GM10266 (cell line): Measurements from ENCODE around the gene TPSD1.

Experiments used
- DNase-seq: peaks from one replicate; pipeline ENCODE4 v3.0.0; 2012; ENCODE audit errors: extremely low spot score
- CTCF ChIP-seq: IDR thresholded peaks from 2 replicates; pipeline ENCODE4 v1.5.1; 2012; ENCODE audit warnings: mild to moderate bottlenecking, low read depth; ENCODE audit not compliant: control insufficient read depth, insufficient read depth; ENCODE audit errors: missing control alignments

Gene TPSD1

DNA sequence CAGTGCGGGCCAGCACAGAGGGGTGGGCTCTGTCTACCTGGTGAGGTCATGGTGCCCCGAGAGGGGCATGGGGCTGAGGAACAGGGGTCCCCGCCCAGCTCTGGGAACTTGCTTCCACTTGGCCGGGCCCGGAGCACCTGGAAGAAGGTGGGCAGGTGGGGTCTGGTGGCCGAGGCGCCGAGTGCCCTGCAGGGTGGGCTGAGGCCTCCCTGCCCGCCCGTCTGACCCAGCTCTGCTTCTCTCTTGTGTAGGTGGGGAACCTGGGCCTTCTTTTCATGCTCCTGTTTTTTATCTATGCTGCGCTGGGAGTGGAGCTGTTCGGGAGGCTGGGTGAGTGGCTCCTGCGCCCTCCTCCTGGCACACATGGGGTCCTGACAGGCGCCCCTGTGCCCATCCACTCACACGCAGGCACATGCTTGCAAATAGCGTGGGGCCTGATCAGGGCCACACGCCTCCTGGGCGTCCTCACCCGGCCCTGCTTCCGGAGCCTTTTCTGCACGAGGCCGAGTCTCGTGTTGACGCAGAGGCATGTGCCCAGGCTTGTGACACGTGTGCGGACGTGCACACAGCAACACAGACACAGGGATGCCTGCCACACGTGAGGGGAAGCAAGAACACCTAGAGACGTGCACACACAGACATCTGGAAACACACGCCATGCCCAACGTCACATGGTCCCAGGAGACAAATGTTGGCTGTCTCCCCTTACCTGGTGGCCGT lies 39.0 kb upstream of the TPSD1 start:
- no peak for TF ChIP-seq CTCF
- no peak for DNase-seq

- DNase-seq, result no peak
- TF ChIP-seq CTCF, result no peak
Measured at GRCh38 chr16:1217526-1217925, 38.3 kb upstream of the TPSD1 start.

- no peak for DNase-seq
- TF ChIP-seq CTCF, result no peak
Measured at GRCh38 chr16:1218061-1218929, 37.6 kb upstream of the TPSD1 start.

DNA sequence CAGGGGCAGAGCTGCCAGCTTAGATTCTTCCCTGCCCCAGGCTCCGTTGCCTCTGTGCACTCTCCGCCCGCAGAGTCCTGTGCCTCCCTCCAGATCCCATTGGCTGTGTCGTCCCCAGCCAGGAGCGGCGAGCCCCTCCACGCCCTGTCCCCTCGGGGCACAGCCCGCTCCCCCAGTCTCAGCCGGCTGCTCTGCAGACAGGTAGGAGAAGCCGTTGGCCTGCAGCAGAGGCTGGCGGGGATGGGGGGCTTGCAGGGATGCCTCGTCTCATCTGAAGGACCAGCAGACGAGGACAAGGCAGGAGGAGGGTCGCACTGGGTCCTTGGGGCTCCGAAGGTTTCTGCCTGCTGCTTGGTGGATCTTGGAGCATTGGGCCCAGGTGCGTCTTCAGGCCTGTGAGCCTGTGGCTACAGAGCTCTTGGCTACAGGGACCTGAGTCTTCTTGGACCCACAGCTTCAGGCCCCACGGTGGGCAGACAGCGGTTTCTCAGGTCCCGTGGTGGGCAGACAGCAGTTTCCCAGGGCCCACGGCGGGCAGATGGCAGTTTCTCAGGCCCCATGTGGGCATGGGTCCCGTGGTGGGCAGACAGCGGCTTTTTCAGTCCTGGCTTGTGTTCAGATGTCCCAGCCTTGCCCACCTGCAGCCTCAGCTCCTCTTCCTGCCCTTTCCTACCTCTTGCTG lies 36.8 kb upstream of the TPSD1 start:
- no peak for DNase-seq
- TF ChIP-seq CTCF, result no peak

GRCh38 chr16:1220098-1220728 lies 35.7 kb upstream of the TPSD1 start:
- TF ChIP-seq CTCF, result no peak
- no peak for DNase-seq

DNA sequence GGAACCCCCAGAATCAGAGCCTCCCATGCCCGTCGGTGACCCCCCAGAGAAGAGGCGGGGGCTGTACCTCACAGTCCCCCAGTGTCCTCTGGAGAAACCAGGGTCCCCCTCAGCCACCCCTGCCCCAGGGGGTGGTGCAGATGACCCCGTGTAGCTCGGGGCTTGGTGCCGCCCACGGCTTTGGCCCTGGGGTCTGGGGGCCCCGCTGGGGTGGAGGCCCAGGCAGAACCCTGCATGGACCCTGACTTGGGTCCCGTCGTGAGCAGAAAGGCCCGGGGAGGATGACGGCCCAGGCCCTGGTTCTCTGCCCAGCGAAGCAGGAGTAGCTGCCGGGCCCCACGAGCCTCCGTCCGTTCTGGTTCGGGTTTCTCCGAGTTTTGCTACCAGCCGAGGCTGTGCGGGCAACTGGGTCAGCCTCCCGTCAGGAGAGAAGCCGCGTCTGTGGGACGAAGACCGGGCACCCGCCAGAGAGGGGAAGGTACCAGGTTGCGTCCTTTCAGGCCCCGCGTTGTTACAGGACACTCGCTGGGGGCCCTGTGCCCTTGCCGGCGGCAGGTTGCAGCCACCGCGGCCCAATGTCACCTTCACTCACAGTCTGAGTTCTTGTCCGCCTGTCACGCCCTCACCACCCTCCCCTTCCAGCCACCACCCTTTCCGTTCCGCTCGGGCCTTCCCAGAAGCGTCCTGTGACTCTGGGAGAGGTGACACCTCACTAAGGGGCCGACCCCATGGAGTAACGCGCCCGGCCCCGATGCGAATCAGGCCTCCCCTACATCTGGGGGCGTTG lies 34.8 kb upstream of the TPSD1 start:
- TF ChIP-seq CTCF, result no peak
- DNase-seq, result no peak
